ENCODE data around the gene IL37. TPM values are rescaled to one million over a fixed set of nuclear protein-coding genes. Genes with fewer than 3 reads are reported as not detected.
A peak's percentile ranks its signal among the peaks of the same experiment; 100 is the strongest.

IL37 gene
- total and polyA plus RNA-seq, 2 donors (not counting 1 experiment from before 2014, with no cell fraction given): not detected

DNA sequence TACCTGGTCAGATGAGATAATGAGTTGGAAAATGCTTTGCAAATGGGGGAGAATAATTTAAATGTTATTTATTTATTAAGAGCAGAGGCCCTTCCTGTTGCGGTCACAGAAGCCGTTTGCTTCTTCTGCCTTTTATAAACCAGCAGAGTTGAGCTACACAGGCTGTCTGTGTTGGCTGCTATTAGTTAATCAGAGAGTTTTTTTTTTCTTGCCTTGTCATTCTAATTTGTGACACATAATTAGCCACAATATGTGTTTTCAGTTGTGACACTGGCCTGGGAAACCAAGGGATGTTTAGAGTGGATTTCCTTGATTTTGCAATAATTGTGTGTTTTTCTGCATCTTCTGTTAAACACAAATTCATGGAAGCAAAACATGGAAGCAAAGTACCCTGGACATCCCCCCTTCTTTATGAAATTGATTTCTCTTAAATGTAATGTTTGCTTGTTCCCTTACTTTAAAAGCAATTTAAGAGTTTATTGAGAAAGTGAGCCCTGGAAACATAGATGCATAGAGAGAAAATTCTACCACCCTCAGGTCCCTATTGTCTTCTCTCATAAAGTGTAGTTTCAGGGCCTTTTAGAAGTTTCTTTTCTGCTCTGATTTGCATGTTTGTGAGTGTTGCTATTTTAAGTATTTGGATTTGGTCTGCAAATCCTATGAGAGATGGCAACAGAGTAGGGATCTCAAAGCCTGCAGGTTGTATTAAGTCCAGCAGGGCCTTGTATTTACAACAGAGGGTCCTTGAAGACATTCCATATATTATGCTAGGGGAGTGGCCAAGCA lies 22.8 kb upstream of the IL37 start:
- Histone ChIP-seq H3K9ac (ENCODE audit: insufficient read depth, low read length) (no peak overlapping the region), H3K9me3 (ENCODE audit: control insufficient read depth, insufficient read depth, low read depth, low read length) (no peaks in the 10 kb centered on the region), H3K79me2 (ENCODE audit: control insufficient read depth, insufficient read depth, low read length) (no peaks in the 10 kb centered on the region), H2AFZ (ENCODE audit: low read length) (no peak overlapping the region), H3K4me1 (ENCODE audit: control insufficient read depth, extremely low read depth, insufficient read depth, low read length) (no peaks in the 10 kb centered on the region), H3K4me2 (ENCODE audit: extremely low read depth, insufficient read depth, low read length) (no peak overlapping the region), H3K4me3 (replicated peaks in 1 of 4; ENCODE audit: control extremely low read depth in 1 of 4, insufficient read depth in 1 of 4, low read depth in 3 of 4, low read length in 4 of 4) (no peak overlapping the region), H4K20me1 (ENCODE audit: control insufficient read depth, extremely low read depth, insufficient read depth, low read length) (no peaks in the 10 kb centered on the region), H3K27me3 (ENCODE audit: control insufficient read depth, insufficient read depth, low read length) (no peaks in the 10 kb centered on the region), H3K27ac (ENCODE audit: insufficient read depth, low read length) (no peak overlapping the region), H3K36me3 (ENCODE audit: control insufficient read depth, insufficient read depth, low read length) (no peaks in the 10 kb centered on the region)
- no peak for TF ChIP-seq EZH2 (IDR thresholded peaks at IDR 0.05; ENCODE audit: low read length, missing control alignments)
- TF ChIP-seq, protein P1, sequence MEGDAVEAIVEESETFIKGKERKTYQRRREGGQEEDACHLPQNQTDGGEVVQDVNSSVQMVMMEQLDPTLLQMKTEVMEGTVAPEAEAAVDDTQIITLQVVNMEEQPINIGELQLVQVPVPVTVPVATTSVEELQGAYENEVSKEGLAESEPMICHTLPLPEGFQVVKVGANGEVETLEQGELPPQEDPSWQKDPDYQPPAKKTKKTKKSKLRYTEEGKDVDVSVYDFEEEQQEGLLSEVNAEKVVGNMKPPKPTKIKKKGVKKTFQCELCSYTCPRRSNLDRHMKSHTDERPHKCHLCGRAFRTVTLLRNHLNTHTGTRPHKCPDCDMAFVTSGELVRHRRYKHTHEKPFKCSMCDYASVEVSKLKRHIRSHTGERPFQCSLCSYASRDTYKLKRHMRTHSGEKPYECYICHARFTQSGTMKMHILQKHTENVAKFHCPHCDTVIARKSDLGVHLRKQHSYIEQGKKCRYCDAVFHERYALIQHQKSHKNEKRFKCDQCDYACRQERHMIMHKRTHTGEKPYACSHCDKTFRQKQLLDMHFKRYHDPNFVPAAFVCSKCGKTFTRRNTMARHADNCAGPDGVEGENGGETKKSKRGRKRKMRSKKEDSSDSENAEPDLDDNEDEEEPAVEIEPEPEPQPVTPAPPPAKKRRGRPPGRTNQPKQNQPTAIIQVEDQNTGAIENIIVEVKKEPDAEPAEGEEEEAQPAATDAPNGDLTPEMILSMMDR (conservative IDR thresholded peaks at IDR 0.05 in 1 of 2, IDR thresholded peaks at IDR 0.05 in 1 of 2; ENCODE audit: low read depth in 1 of 2, low read length in 2 of 2): no peak
- DNase-seq (ENCODE audit: low read depth in 2 of 2): peak in 1 of 2 donors; percentile 10

- Histone ChIP-seq H3K36me3 (ENCODE audit: control insufficient read depth, insufficient read depth, low read length) (no peaks in the 10 kb centered on the region), H3K4me3 (replicated peaks in 1 of 4; ENCODE audit: control extremely low read depth in 1 of 4, insufficient read depth in 1 of 4, low read depth in 3 of 4, low read length in 4 of 4) (no peak overlapping the region), H4K20me1 (ENCODE audit: control insufficient read depth, extremely low read depth, insufficient read depth, low read length) (no peaks in the 10 kb centered on the region), H3K4me1 (ENCODE audit: control insufficient read depth, extremely low read depth, insufficient read depth, low read length) (no peaks in the 10 kb centered on the region), H3K9me3 (ENCODE audit: control insufficient read depth, insufficient read depth, low read depth, low read length) (no peaks in the 10 kb centered on the region), H3K9ac (ENCODE audit: insufficient read depth, low read length) (no peak overlapping the region), H3K79me2 (ENCODE audit: control insufficient read depth, insufficient read depth, low read length) (no peaks in the 10 kb centered on the region), H2AFZ (ENCODE audit: low read length) (no peak overlapping the region), H3K4me2 (ENCODE audit: extremely low read depth, insufficient read depth, low read length) (no peak overlapping the region), H3K27ac (ENCODE audit: insufficient read depth, low read length) (no peak overlapping the region), H3K27me3 (ENCODE audit: control insufficient read depth, insufficient read depth, low read length) (no peaks in the 10 kb centered on the region)
- TF ChIP-seq, protein P1 (conservative IDR thresholded peaks at IDR 0.05 in 1 of 2, IDR thresholded peaks at IDR 0.05 in 1 of 2; ENCODE audit: low read depth in 1 of 2, low read length in 2 of 2): no peak
- no peak for TF ChIP-seq EZH2 (IDR thresholded peaks at IDR 0.05; ENCODE audit: low read length, missing control alignments)
- DNase-seq (ENCODE audit: low read depth in 2 of 2): no peak
Observed at GRCh38 chr2:112889976-112890375, 21.0 kb upstream of the IL37 start.

GRCh38 chr2:112891385-112891831 lies 19.6 kb upstream of the IL37 start:
- no peak overlapping the region for H3K9ac ChIP-seq (ENCODE audit: insufficient read depth, low read length)

More at GRCh38 chr2:112891385-112891831, 19.6 kb upstream of the IL37 start:
- no peaks in the 10 kb centered on the region for H3K79me2 ChIP-seq (ENCODE audit: control insufficient read depth, insufficient read depth, low read length)
- H4K20me1 ChIP-seq (ENCODE audit: control insufficient read depth, extremely low read depth, insufficient read depth, low read length): no peaks in the 10 kb centered on the region
- H3K27me3 ChIP-seq (ENCODE audit: control insufficient read depth, insufficient read depth, low read length): no peaks in the 10 kb centered on the region
- DNase-seq (ENCODE audit: low read depth in 2 of 2): no peak
- no peaks in the 10 kb centered on the region for H3K4me1 ChIP-seq (ENCODE audit: control insufficient read depth, extremely low read depth, insufficient read depth, low read length)
- no peak overlapping the region for H3K4me2 ChIP-seq (ENCODE audit: extremely low read depth, insufficient read depth, low read length)
- no peak overlapping the region for H3K27ac ChIP-seq (ENCODE audit: insufficient read depth, low read length)
- H3K4me3 ChIP-seq (replicated peaks in 1 of 4; ENCODE audit: control extremely low read depth in 1 of 4, insufficient read depth in 1 of 4, low read depth in 3 of 4, low read length in 4 of 4): no peak overlapping the region
- no peak overlapping the region for H2AFZ ChIP-seq (ENCODE audit: low read length)
- TF ChIP-seq, protein P1 (conservative IDR thresholded peaks at IDR 0.05 in 1 of 2, IDR thresholded peaks at IDR 0.05 in 1 of 2; ENCODE audit: low read depth in 1 of 2, low read length in 2 of 2): no peak
- no peak for TF ChIP-seq EZH2 (IDR thresholded peaks at IDR 0.05; ENCODE audit: low read length, missing control alignments)
- no peaks in the 10 kb centered on the region for H3K36me3 ChIP-seq (ENCODE audit: control insufficient read depth, insufficient read depth, low read length)
- no peaks in the 10 kb centered on the region for H3K9me3 ChIP-seq (ENCODE audit: control insufficient read depth, insufficient read depth, low read depth, low read length)

Measured in fibroblast of lung (primary cell).